Glutamatergic neuron (in vitro differentiated cells): Measurements from ENCODE around the gene CDK2. TPM values are rescaled to one million over a fixed set of nuclear protein-coding genes. Genes with fewer than 3 reads are reported as not detected.

ENCODE experiments used
- DNase-seq: peaks from one replicate; pipeline ENCODE4 v3.0.0; 2022
- H3K27ac Mint-ChIP-seq: one replicate; pipeline ENCODE4 v1.8.0; 2020; ENCODE audit warnings: mild to moderate bottlenecking, mixed read lengths, inconsistent platforms; ENCODE audit not compliant: unreplicated experiment
- H3K27me3 Mint-ChIP-seq: one replicate; pipeline ENCODE4 v1.8.0; 2020; ENCODE audit warnings: mild to moderate bottlenecking, moderate library complexity, mixed read lengths, inconsistent platforms; ENCODE audit not compliant: unreplicated experiment
- H3K36me3 Mint-ChIP-seq: one replicate; pipeline ENCODE4 v1.8.0; 2020; ENCODE audit warnings: mild to moderate bottlenecking, mixed read lengths, inconsistent platforms; ENCODE audit not compliant: unreplicated experiment
- H3K4me1 Mint-ChIP-seq: one replicate; pipeline ENCODE4 v1.8.0; 2020; ENCODE audit warnings: mild to moderate bottlenecking, low read depth, mixed read lengths, inconsistent platforms; ENCODE audit not compliant: unreplicated experiment
- H3K4me3 Mint-ChIP-seq: one replicate; pipeline ENCODE4 v1.8.0; 2020; ENCODE audit warnings: mild to moderate bottlenecking, mixed read lengths, inconsistent platforms; ENCODE audit not compliant: unreplicated experiment
- H3K9me3 Mint-ChIP-seq: one replicate; pipeline ENCODE4 v1.8.0; 2020; ENCODE audit warnings: mild to moderate bottlenecking, moderate library complexity, mixed read lengths, inconsistent platforms; ENCODE audit not compliant: unreplicated experiment
- CTCF ChIP-seq: fragments of 200-600 bp; sonication (generic); IDR thresholded peaks from one replicate; pipeline ENCODE4 v1.5.0; 2021; ENCODE audit not compliant: partially characterized antibody, unreplicated experiment
- total RNA-seq: library from RNA; stranded (reverse); fragmentation: NEBNext Ultra II Directional; extraction: Animal tissue kit (Norgen Biotek cat#: 25700); gene quantifications from one replicate; pipeline ENCODE4 v1.2.1, GENCODE V29; 2021; ENCODE audit not compliant: unreplicated experiment

CDK2 gene
- total RNA-seq, 1 donor from 2014 or later = 20.5 TPM

GRCh38 chr12:55925870-55926737 is 40.5 kb upstream of the CDK2 start:
- no peaks in the 10 kb centered on the region for H3K36me3 Mint-ChIP-seq
- H3K9me3 Mint-ChIP-seq = peaks cover 10% of the 10 kb centered on the region
- no peak for DNase-seq
- peak overlapping the region; percentile 94 for H3K27ac Mint-ChIP-seq
- peaks cover 9% of the 10 kb centered on the region for H3K27me3 Mint-ChIP-seq
- peak overlapping the region; percentile 98 for H3K4me3 Mint-ChIP-seq
- TF ChIP-seq CTCF = no peak
- peaks cover 23% of the 10 kb centered on the region for H3K4me1 Mint-ChIP-seq

- Mint-ChIP-seq H3K4me3 (peak overlapping the region; percentile 98), H3K4me1 (peaks cover 28% of the 10 kb centered on the region), H3K9me3 (peaks cover 10% of the 10 kb centered on the region), H3K27me3 (peaks cover 11% of the 10 kb centered on the region), H3K36me3 (no peaks in the 10 kb centered on the region), H3K27ac (peak overlapping the region; percentile 94)
- DNase-seq = peak; percentile 85
- TF ChIP-seq CTCF = peak; percentile 85
Observed at GRCh38 chr12:55926738-55927587, 39.7 kb upstream of the CDK2 start.

GRCh38 chr12:55927588-55928502 is 38.8 kb upstream of the CDK2 start, which contains the start of gene PYM1:
Gene PYM1, minus strand, starts transcription at chr12:55927894. Its CDS starts 133 bp downstream, at chr12:55927761.
- Mint-ChIP-seq H3K27ac (peak within 1 kb of the TSS; percentile 98), H3K4me3 (peak within 1 kb of the TSS; percentile 98), H3K4me1 (peaks cover 31% of the 10 kb centered on the region), H3K9me3 (peaks cover 11% of the 10 kb centered on the region), H3K27me3 (peaks cover 12% of the 10 kb centered on the region), H3K36me3 (no peaks in the 10 kb centered on the region)
- DNase-seq = peak; percentile 74
- no peak for TF ChIP-seq CTCF

- peaks cover 40% of the 10 kb centered on the region for H3K4me1 Mint-ChIP-seq
- H3K27ac Mint-ChIP-seq = peak overlapping the region; percentile 43
- H3K4me3 Mint-ChIP-seq = no peak overlapping the region
- peaks cover 15% of the 10 kb centered on the region for H3K9me3 Mint-ChIP-seq
- TF ChIP-seq CTCF = no peak
- no peaks in the 10 kb centered on the region for H3K36me3 Mint-ChIP-seq
- H3K27me3 Mint-ChIP-seq = peaks cover 12% of the 10 kb centered on the region
- no peak for DNase-seq
Observed at GRCh38 chr12:55929306-55929791, 37.3 kb upstream of the CDK2 start.
